Right lobe of liver (tissue), 6 donors: ENCODE measurements around the gene MYH14. TPM values are rescaled to one million over a fixed set of nuclear protein-coding genes. Genes with fewer than 3 reads are reported as not detected.
A peak's percentile ranks its signal among the peaks of the same experiment; 100 is the strongest.
"Not testable (repeated sequence)": the region's sequence is repeated elsewhere in the genome, so short reads cannot be mapped to it uniquely, and the experiment has no call there.

Experiments
- ATAC-seq, 4 donors: fragments of 200-7000 bp; cut with Tn5 transposase; one replicate each; pipeline ENCODE4 v1.9.1; 2020; ENCODE audit warnings: mild to moderate bottlenecking in 4 of 4, moderate library complexity in 4 of 4
- DNase-seq, 3 donors: peaks; one replicate each; pipeline ENCODE4 v3.0.0-alpha.2; 2020
- H3K27ac ChIP-seq, 3 donors: fragments of 200-600 bp; one replicate each; pipeline ENCODE4 v1.8.0; 2022
- H3K27me3 ChIP-seq, 2 donors: fragments of 200-600 bp; one replicate each; pipeline ENCODE4 v1.8.0; 2022
- H3K36me3 ChIP-seq, 4 donors: fragments of 200-600 bp; sonication (generic) in 1 of 4; one replicate each; pipeline versions ENCODE4 v1.5.1 to v1.8.0; 2017 to 2022; ENCODE audit warnings: control low read depth in 1 of 4
- H3K4me1 ChIP-seq, 4 donors: fragments of 200-600 bp; sonication (generic) in 1 of 4; one replicate each; pipeline versions ENCODE4 v1.5.1 to v1.8.0; 2017 to 2022; ENCODE audit warnings: control low read depth in 1 of 4
- H3K4me3 ChIP-seq, 3 donors: fragments of 200-600 bp; one replicate each; pipeline ENCODE4 v1.8.0; 2022
- H3K9me3 ChIP-seq, 4 donors: fragments of 200-600 bp; sonication (generic) in 1 of 4; one replicate each; pipeline versions ENCODE4 v1.5.1 to v1.8.0; 2017 to 2022; ENCODE audit warnings: control low read depth in 1 of 4
- POLR2A ChIP-seq: fragments of 450-650 bp; IDR thresholded peaks from one replicate; pipeline ENCODE4 v1.6.1; 2017; ENCODE audit warnings: antibody characterized with exemption, mild to moderate bottlenecking
- WGBS: methylation state at CpG from one replicate; pipeline ENCODE4 v1.1.6; 2018; ENCODE audit warnings: low coverage, low lambda C conversion rate; ENCODE audit not compliant: insufficient coverage; ENCODE audit errors: missing lambda C conversion rate; 5-methylcytosine and 5-hydroxymethylcytosine counted together
- intact Hi-C, 2 donors: fragments of 100-400 bp; cut with DNase I; formaldehyde crosslinking; loops; one replicate each; pipeline versions ENCODE4 v1.11.2 to v1.14.1; 2022
- total RNA-seq, 6 experiments: library from RNA; depleted of rRNA in 2 of 6; stranded (reverse); fragments of >200 nt in 2 of 6; fragmentation: NEBNext Ultra II Directional in 3 of 6; extraction: Animal tissue kit (Norgen Biotek cat#: 25700) in 3 of 6; gene quantifications; one replicate each; pipeline versions ENCODE4 v1.1.0 to v1.2.4, GENCODE V29; 2016 to 2023
- TF ChIP-seq, protein P1 (sequence below), 4 donors: fragments of 200-600 bp in 3 of 4; fragments of 450-650 bp in 1 of 4; IDR thresholded peaks; one replicate each; pipeline versions ENCODE4 v1.5.1 to v1.8.0; 2016 to 2022; ENCODE audit warnings: antibody characterized with exemption in 4 of 4, mild to moderate bottlenecking in 2 of 4
- donor health status: DM: no; HTN: yes; CAD: no.
- donor health status: DM: no; HTN: no; CAD: no.
- donor health status: DM: no; HTN: no; CAD: no.
- donor health status: DM: no; HTN: yes; CAD: no.
- donor health status: DM: no; HTN: yes; CAD: no.

MYH14 gene
- total RNA-seq, 6 experiments from 2014 or later = 49.1 to 89.0 (median 65.8) TPM

DNA sequence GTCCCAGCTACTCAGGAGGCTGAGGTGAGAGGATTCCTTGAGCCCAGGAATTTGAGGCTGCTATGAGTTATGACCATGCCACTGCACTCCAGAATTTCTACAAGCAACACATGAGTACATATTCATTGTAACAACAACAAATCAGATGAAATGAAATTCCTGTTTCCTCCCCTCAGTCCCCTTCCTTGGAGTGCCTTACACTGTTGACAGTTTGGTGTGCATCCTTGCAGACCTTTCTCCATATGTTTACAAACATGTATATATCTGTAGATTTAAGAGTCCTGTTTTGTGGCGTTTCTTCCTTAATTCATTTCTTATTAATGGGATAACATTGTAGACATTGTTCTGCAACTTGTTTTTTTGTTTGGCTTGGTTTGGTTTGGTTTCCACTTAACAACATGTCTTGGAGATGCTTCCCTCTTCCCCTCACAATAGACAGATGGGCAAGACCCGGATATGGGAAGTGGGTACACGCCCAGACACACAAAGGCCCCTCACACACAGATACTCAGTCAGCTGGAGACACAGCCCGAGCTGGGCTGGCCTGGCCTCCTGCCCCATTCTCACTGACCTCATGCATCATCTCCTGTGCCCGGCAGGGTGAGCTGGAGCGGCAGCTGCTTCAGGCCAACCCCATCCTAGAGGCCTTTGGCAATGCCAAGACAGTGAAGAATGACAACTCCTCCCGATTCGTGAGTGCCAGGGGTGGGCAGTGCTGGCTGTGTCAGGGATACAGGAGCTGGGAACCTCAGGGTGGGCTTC, 21.7 kb downstream of the MYH14 start:
- DNase-seq = no peak
- Histone ChIP-seq H3K9me3 (no peaks in the 10 kb centered on the region), H3K27me3 (no peaks in the 10 kb centered on the region), H3K27ac (no peak overlapping the region), H3K36me3 (peaks cover 0 to 17% (median 8%) of the 10 kb centered on the region in 4 donors), H3K4me1 (peaks cover 0 to 1% (median 0%) of the 10 kb centered on the region in 4 donors), H3K4me3 (no peak overlapping the region)
- intact Hi-C loops = no loop called here
- TF ChIP-seq, protein P1, sequence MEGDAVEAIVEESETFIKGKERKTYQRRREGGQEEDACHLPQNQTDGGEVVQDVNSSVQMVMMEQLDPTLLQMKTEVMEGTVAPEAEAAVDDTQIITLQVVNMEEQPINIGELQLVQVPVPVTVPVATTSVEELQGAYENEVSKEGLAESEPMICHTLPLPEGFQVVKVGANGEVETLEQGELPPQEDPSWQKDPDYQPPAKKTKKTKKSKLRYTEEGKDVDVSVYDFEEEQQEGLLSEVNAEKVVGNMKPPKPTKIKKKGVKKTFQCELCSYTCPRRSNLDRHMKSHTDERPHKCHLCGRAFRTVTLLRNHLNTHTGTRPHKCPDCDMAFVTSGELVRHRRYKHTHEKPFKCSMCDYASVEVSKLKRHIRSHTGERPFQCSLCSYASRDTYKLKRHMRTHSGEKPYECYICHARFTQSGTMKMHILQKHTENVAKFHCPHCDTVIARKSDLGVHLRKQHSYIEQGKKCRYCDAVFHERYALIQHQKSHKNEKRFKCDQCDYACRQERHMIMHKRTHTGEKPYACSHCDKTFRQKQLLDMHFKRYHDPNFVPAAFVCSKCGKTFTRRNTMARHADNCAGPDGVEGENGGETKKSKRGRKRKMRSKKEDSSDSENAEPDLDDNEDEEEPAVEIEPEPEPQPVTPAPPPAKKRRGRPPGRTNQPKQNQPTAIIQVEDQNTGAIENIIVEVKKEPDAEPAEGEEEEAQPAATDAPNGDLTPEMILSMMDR (IDR thresholded peaks at IDR 0.05) = no peak
- TF ChIP-seq POLR2A = no peak
- ATAC-seq = peak in 2 of 4 donors; percentile 24 to 29
- 67% methylated on average over 4 of the region's 8 CpGs for WGBS

DNA sequence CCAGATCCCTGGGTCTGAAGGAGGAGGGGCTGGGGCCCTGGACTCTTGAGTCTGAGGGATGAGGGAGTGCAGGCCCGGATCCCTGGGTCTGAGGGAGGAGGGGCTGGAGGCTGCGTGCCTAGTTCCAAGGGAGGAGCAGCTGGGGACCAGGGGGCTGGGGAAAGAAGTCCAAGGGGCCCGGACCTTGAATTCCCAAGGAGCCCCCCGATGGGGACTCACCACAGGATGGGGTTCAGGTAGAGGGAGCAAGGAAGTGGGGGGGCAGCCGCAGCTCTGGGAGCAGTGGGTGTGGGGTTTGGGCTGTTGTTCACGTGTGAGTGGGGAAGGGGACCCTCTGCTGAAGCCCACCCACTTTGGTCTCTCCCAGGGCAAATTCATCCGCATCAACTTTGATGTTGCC, 23.1 kb downstream of the MYH14 start:
- intact Hi-C loops = no loop called here
- H3K4me3 ChIP-seq = no peak overlapping the region
- WGBS = 59% methylated on average over 2 of the region's 7 CpGs
- no peaks in the 10 kb centered on the region for H3K27me3 ChIP-seq
- H3K27ac ChIP-seq = no peak overlapping the region
- H3K36me3 ChIP-seq = peaks cover 0 to 14% (median 8%) of the 10 kb centered on the region in 4 donors
- ATAC-seq (no peak), DNase-seq (no peak)
- TF ChIP-seq POLR2A = no peak
- TF ChIP-seq, protein P1 (IDR thresholded peaks at IDR 0.05) = no peak
- H3K9me3 ChIP-seq = no peaks in the 10 kb centered on the region
- H3K4me1 ChIP-seq = peaks cover 0 to 13% (median 0%) of the 10 kb centered on the region in 4 donors

- Histone ChIP-seq H3K4me1 (peaks cover 0 to 18% (median 2%) of the 10 kb centered on the region in 4 donors), H3K36me3 (peaks cover 0 to 14% (median 8%) of the 10 kb centered on the region in 4 donors)
- DNase-seq, ATAC-seq, intact Hi-C loops, H3K27ac ChIP-seq, H3K9me3 ChIP-seq, H3K27me3 ChIP-seq, H3K4me3 ChIP-seq: not testable (repeated sequence)
- 74% methylated on average over 5 of the region's 7 CpGs for WGBS
These were observed 24.7 kb downstream of the MYH14 start for GRCh38 chr19:50228153-50228552.

GRCh38 chr19:50230379-50231351, 27.2 kb downstream of the MYH14 start:
- peaks cover 0 to 32% (median 10%) of the 10 kb centered on the region in 4 donors for H3K4me1 ChIP-seq
- H3K27me3 ChIP-seq = no peaks in the 10 kb centered on the region
- no peaks in the 10 kb centered on the region for H3K9me3 ChIP-seq
- peak in 2 of 3 donors; percentile 82 for DNase-seq
- H3K27ac ChIP-seq = peak overlapping the region in 1 of 3 donors; percentile 29
- 64% methylated on average over 8 of the region's 56 CpGs for WGBS
- peak in 1 of 4 donors; percentile 59 for ATAC-seq
- no peak overlapping the region for H3K4me3 ChIP-seq
- peaks cover 0 to 2% (median 0%) of the 10 kb centered on the region in 4 donors for H3K36me3 ChIP-seq
- intact Hi-C loops = no loop called here
- TF ChIP-seq POLR2A = no peak
- TF ChIP-seq, protein P1 (IDR thresholded peaks at IDR 0.05) = peak in 1 of 4 donors; percentile 17

GRCh38 chr19:50231417-50231816, 28.0 kb downstream of the MYH14 start:
- H3K4me1 ChIP-seq = peaks cover 0 to 32% (median 10%) of the 10 kb centered on the region in 4 donors
- H3K27ac ChIP-seq, H3K27me3 ChIP-seq, intact Hi-C loops, ATAC-seq, H3K36me3 ChIP-seq, DNase-seq, H3K9me3 ChIP-seq, H3K4me3 ChIP-seq: not testable (repeated sequence)
- WGBS = 100% methylated on average over 1 of the region's 3 CpGs
